PC-3 (cell line): ENCODE data around the gene ITK.

Source experiments
- EZH2phosphoT487 ChIP-seq: fragments of 300-600 bp; sonication (generic); IDR thresholded peaks from 2 replicates; pipeline ENCODE4 v1.6.1; 2018; ENCODE audit warnings: mild to moderate bottlenecking, antibody characterized with exemption, low read length, borderline replicate concordance
- TF ChIP-seq, protein P1 (sequence below): fragments of 300-600 bp; sonication (generic); conservative IDR thresholded peaks from 2 replicates; pipeline ENCODE4 v1.5.1; 2017; ENCODE audit warnings: antibody characterized with exemption, low read depth, mild to moderate bottlenecking, low read length

DNA sequence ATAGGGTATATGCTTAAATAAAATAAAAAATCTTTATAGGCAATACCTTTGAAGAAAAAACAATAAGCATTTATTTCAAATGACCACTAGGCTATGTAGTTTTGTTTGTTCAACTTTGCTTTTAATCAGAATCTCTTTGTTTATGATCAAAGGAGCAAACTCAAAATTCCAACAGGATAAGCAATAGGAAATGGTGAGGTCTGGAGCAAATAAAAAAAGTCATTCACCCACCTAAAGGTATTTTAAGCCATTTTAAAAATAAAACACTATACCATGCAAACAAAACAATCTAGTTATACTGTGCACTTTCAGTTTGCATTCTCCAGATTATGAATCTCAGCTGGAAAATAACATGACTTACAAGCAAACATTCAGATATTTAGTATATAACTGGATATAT lies 50.0 kb downstream of the ITK start:
- TF ChIP-seq, protein P1, sequence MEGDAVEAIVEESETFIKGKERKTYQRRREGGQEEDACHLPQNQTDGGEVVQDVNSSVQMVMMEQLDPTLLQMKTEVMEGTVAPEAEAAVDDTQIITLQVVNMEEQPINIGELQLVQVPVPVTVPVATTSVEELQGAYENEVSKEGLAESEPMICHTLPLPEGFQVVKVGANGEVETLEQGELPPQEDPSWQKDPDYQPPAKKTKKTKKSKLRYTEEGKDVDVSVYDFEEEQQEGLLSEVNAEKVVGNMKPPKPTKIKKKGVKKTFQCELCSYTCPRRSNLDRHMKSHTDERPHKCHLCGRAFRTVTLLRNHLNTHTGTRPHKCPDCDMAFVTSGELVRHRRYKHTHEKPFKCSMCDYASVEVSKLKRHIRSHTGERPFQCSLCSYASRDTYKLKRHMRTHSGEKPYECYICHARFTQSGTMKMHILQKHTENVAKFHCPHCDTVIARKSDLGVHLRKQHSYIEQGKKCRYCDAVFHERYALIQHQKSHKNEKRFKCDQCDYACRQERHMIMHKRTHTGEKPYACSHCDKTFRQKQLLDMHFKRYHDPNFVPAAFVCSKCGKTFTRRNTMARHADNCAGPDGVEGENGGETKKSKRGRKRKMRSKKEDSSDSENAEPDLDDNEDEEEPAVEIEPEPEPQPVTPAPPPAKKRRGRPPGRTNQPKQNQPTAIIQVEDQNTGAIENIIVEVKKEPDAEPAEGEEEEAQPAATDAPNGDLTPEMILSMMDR: peak; percentile 38; the same call in 1 of the 2 replicates
- TF ChIP-seq EZH2phosphoT487: no peak
